GM12878 (cell line): ENCODE results near the gene ITSN2. TPM values are rescaled to one million over a fixed set of nuclear protein-coding genes. Genes with fewer than 3 reads are reported as not detected.

Source experiments
- ATAC-seq: fragments of 200-7000 bp; cut with Tn5 transposase; 3 replicates; pipeline ENCODE4 v1.9.1; 2020; ENCODE audit warnings: mild to moderate bottlenecking, moderate library complexity
- BruUV-seq: library from RNA; stranded (reverse); fragments of 400-500 nt; replicated peaks from 2 replicates; lab custom pipeline; 2021; lab: Mats Ljungman, UMichigan
- CTCF ChIA-PET: fragments of 300-600 bp; sonication (Branson Sonifier 250); formaldehyde crosslinking; extraction: SDS; loops from one replicate; lab custom pipeline; 2021; ENCODE audit warnings: inconsistent platforms; lab: Yijun Ruan, JAX
- POLR2A ChIA-PET: fragments of 350-600 bp; formaldehyde crosslinking; extraction: SDS; loops from one replicate; lab custom pipeline; 2021; ENCODE audit warnings: inconsistent platforms; lab: Charles Lee
- RAD21 ChIA-PET: fragments of 300-600 bp; sonication (Branson Sonifier 250); formaldehyde crosslinking; loops from one replicate; lab custom pipeline; 2023; ENCODE audit warnings: antibody characterized with exemption; ENCODE audit not compliant: unreplicated experiment; lab: Charles Lee
- SMC1A ChIA-PET: fragments of 300-600 bp; sonication (Branson Sonifier 250); formaldehyde crosslinking; loops from one replicate; lab custom pipeline; 2023; ENCODE audit not compliant: unreplicated experiment, uncharacterized antibody; lab: Charles Lee
- DNase-seq: peaks from one replicate; pipeline ENCODE4 v3.0.0-alpha.2; 2011; ENCODE audit warnings: low read depth, low spot score
- FAIRE-seq: peaks from 3 replicates; lab custom pipeline; 2011; peaks lifted over from hg19 to GRCh38; lab: Jason Lieb, UNC
- H2AFZ ChIP-seq: 2 replicates; pipeline ENCODE4 v1.6.0; 2011; ENCODE audit warnings: low read depth, low read length, control low read depth; ENCODE audit not compliant: control insufficient read depth
- H3K27ac ChIP-seq: 2 replicates; pipeline ENCODE4 v1.5.1; 2011; ENCODE audit warnings: control low read depth; ENCODE audit not compliant: control insufficient read depth, insufficient read depth
- H3K27me3 ChIP-seq, 2 experiments: replicated peaks in 1 of 2; 2 replicates each; pipeline versions ENCODE4 v1.6.0 to v1.6.1; 2011; ENCODE audit warnings: low read length in 1 of 2; ENCODE audit not compliant: control insufficient read depth in 2 of 2, insufficient read depth in 2 of 2
- H3K36me3 ChIP-seq, 2 experiments: 2 replicates each; pipeline ENCODE4 v1.5.1; 2011; ENCODE audit warnings: low read length in 1 of 2; ENCODE audit not compliant: control insufficient read depth in 2 of 2, insufficient read depth in 2 of 2
- H3K4me1 ChIP-seq: 2 replicates; pipeline ENCODE4 v1.6.1; 2011; ENCODE audit warnings: mild to moderate bottlenecking, low read length, moderate library complexity, mixed read lengths; ENCODE audit not compliant: control insufficient read depth, insufficient read depth
- H3K4me2 ChIP-seq: 2 replicates; pipeline ENCODE4 v1.6.0; 2011; ENCODE audit warnings: control low read depth; ENCODE audit not compliant: control insufficient read depth, insufficient read depth
- H3K4me3 ChIP-seq: fragments of 200-600 bp; sonication (generic); 2 replicates; pipeline ENCODE4 v1.5.1; 2016
- H3K79me2 ChIP-seq: 2 replicates; pipeline ENCODE4 v1.6.0; 2011; ENCODE audit warnings: low read length; ENCODE audit not compliant: control insufficient read depth, insufficient read depth
- H3K9ac ChIP-seq: 2 replicates; pipeline ENCODE4 v1.8.0; 2011; ENCODE audit warnings: low read length, control low read depth, mixed read lengths; ENCODE audit not compliant: control insufficient read depth, insufficient read depth
- H3K9me3 ChIP-seq: replicated peaks from 3 replicates; pipeline ENCODE4 v1.5.1; 2011; ENCODE audit warnings: mild to moderate bottlenecking, low read length; ENCODE audit not compliant: control insufficient read depth, insufficient read depth
- H4K20me1 ChIP-seq: 2 replicates; pipeline ENCODE4 v1.6.0; 2011; ENCODE audit not compliant: control insufficient read depth, insufficient read depth
- BACH1 ChIP-seq: fragments of 450-650 bp; IDR thresholded peaks from 2 replicates; pipeline ENCODE4 v1.6.1; 2017; ENCODE audit warnings: mild to moderate bottlenecking, borderline replicate concordance
- BMI1 ChIP-seq: fragments of 450-650 bp; IDR thresholded peaks from 2 replicates; pipeline ENCODE4 v1.6.1; 2016; ENCODE audit warnings: mild to moderate bottlenecking, moderate library complexity, borderline replicate concordance
- CREB1 ChIP-seq: IDR thresholded peaks from 2 replicates; pipeline ENCODE4 v1.6.1; 2012; ENCODE audit warnings: low read depth, mild to moderate bottlenecking, inconsistent platforms
- LARP7 ChIP-seq: fragments of 450-650 bp; IDR thresholded peaks from 2 replicates; pipeline ENCODE4 v1.6.1; 2017; ENCODE audit warnings: mild to moderate bottlenecking
- MXI1 ChIP-seq: fragments of 150-350 bp; IDR thresholded peaks from 2 replicates; pipeline ENCODE4 v1.6.1; 2011; ENCODE audit warnings: low read depth, mild to moderate bottlenecking, inconsistent platforms, low read length, improper control_type of control experiment
- NR2C2 ChIP-seq: IDR thresholded peaks from 2 replicates; pipeline ENCODE4 v1.6.1; 2011; ENCODE audit warnings: borderline replicate concordance, low read depth; ENCODE audit not compliant: control insufficient read depth, insufficient read length
- NRF1 ChIP-seq: conservative IDR thresholded peaks from 2 replicates; pipeline ENCODE4 v1.6.1; 2011; ENCODE audit warnings: mild to moderate bottlenecking, low read depth, low read length, improper control_type of control experiment
- RUNX3 ChIP-seq: IDR thresholded peaks from 2 replicates; pipeline ENCODE4 v1.6.1; 2012; ENCODE audit warnings: low read length, inconsistent platforms
- STAT3 ChIP-seq: IDR thresholded peaks from 2 replicates; pipeline ENCODE4 v1.6.1; 2011; ENCODE audit warnings: low read depth, low read length, improper control_type of control experiment
- TAF1 ChIP-seq: IDR thresholded peaks from 2 replicates; pipeline ENCODE4 v1.6.1; 2011; ENCODE audit warnings: mild to moderate bottlenecking, low read depth, low read length, borderline replicate concordance
- TCF12 ChIP-seq: IDR thresholded peaks from 2 replicates; pipeline ENCODE4 v1.6.1; 2011; ENCODE audit warnings: low read depth, mild to moderate bottlenecking, low read length
- YBX1 ChIP-seq: fragments of 450-650 bp; IDR thresholded peaks from 2 replicates; pipeline ENCODE4 v1.6.1; 2016; ENCODE audit warnings: antibody characterized with exemption
- WGBS: methylation state at CpG from one replicate; pipeline ENCODE4 v1.1.6; 2016; ENCODE audit warnings: low lambda C conversion rate; ENCODE audit not compliant: insufficient replicate concordance, insufficient coverage; ENCODE audit errors: missing lambda C conversion rate; 5-methylcytosine and 5-hydroxymethylcytosine counted together
- in situ Hi-C: fragments of 300-500 bp; cut with MboI; formaldehyde crosslinking; loops from 9 replicates; pipeline ENCODE4 v1.14.3; 2018; ENCODE audit warnings: mixed read lengths
- intact Hi-C: fragments of 100-400 bp; cut with micrococcal nuclease; formaldehyde crosslinking; loops from one replicate; pipeline ENCODE4 v1.14.2; 2022; ENCODE audit not compliant: unreplicated experiment
- polyA plus RNA-seq, 11 experiments: library from polyadenylated mRNA; depleted of rRNA in 4 of 11; unstranded in 6 of 11; stranded (reverse) in 5 of 11; fragments of >200 nt; fragmentation: Nextera tagmentation in 4 of 11; fragmentation: Illumina TruSeq in 1 of 11; extraction: Ambion mirVana in 4 of 11; extraction: Trizol in 1 of 11; gene quantifications; 1 replicate in 1 of 11; 2 replicates in 10 of 11; pipeline versions ENCODE4 v1.2.1 to v1.2.3, GENCODE V29; 2011 to 2016; ENCODE audit warnings: inconsistent platforms in 2 of 11, missing spikeins in 2 of 11, low read depth in 1 of 11
- total RNA-seq, 4 experiments: library from RNA; depleted of rRNA in 3 of 4; stranded (reverse); fragments of >200 nt in 3 of 4; fragmentation: Illumina TruSeq in 1 of 4; extraction: Trizol in 1 of 4; gene quantifications; 2 replicates each; pipeline versions ENCODE4 v1.2.1 to v1.2.3, GENCODE V29; 2013 to 2021
- TF ChIP-seq, protein P1 (sequence below): fragments of 450-650 bp; IDR thresholded peaks from 2 replicates; pipeline ENCODE4 v1.6.1; 2017; ENCODE audit warnings: mild to moderate bottlenecking, low read depth, inconsistent platforms; ENCODE audit not compliant: poor library complexity, severe bottlenecking

Gene ITSN2
- total and polyA plus RNA-seq, 10 of the 15 experiments (the other 5 are each of a cell fraction or from before 2014, with no cell fraction given), result 20.5 to 80.0 (median 54.7) TPM

DNA sequence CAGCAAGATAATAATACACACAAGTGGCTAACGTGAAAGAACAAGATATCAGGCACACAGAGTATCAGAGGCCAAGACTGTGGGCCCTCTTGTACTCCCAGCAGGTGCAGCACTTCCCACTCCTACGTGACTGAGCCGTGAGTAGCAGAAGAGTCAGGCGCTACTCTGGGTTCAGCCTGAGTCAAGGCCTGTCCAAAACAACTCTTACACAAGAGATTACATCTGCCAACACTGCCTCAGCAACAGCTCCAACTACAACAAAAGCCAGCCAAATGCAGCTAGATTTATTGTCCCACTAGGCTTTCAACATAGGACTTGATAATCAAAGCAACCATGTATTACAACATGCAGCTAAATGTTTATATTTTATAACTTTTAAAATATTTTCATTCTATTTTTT, 56.2 kb downstream of the ITSN2 start:
- Histone ChIP-seq H2AFZ (no peak overlapping the region), H3K4me2 (no peak overlapping the region), H4K20me1 (no peaks in the 10 kb centered on the region), H3K27ac (no peak overlapping the region), H3K36me3 (peaks cover 10 to 28% of the 10 kb centered on the region in 2 experiments), H3K4me1 (no peaks in the 10 kb centered on the region), H3K4me3 (no peak overlapping the region)
- POLR2A ChIA-PET, result interaction anchor here (1.1 kb wide), 1 partner anchor 20 kb away, joined by 3 read pairs; no protein-coding TSS in a partner anchor
- WGBS, result 90% methylated on average over 4 of the region's 4 CpGs
- TF ChIP-seq CREB1, result no peak
- TF ChIP-seq LARP7, result no peak
- TF ChIP-seq, all 136 proteins: peak for 0
- in situ Hi-C loops, result no loop called here
- Histone ChIP-seq H3K9me3 (no peaks in the 10 kb centered on the region), H3K27me3 (no peaks in the 10 kb centered on the region), H3K79me2 (no peaks in the 10 kb centered on the region), H3K9ac (no peak overlapping the region)
- intact Hi-C loops, result no loop called here
- no peak for FAIRE-seq
- SMC1A ChIA-PET, result interaction anchor here (1.2 to 2.3 kb wide), 3 partner anchors 15 to 42 kb away, joined by 4 to 8 read pairs (median 5); no protein-coding TSS in a partner anchor
- RAD21 ChIA-PET, result interaction anchor here (1.0 to 2.3 kb wide), 2 partner anchors 38 to 56 kb away, joined by 3 to 9 read pairs; partner anchors contain the start of gene ITSN2
- no peak for DNase-seq
- CTCF ChIA-PET, result interaction anchor here (0.5 to 2.1 kb wide), 8 partner anchors 11 to 378 kb away, joined by 3 to 7 read pairs (median 4); no protein-coding TSS in a partner anchor
- ATAC-seq, result no peak
- BruUV-seq, result no TSS peak

GRCh38 chr2:24301599-24301998, 58.7 kb downstream of the ITSN2 start:
- Histone ChIP-seq H2AFZ (no peak overlapping the region), H3K9me3 (no peaks in the 10 kb centered on the region), H3K4me2 (no peak overlapping the region), H3K27ac (no peak overlapping the region)
- 90% methylated on average over 6 of the region's 6 CpGs for WGBS
- no TSS peak for BruUV-seq
- intact Hi-C loops, result no loop called here
- no peak for TF ChIP-seq NRF1
- TF ChIP-seq TCF12, result no peak
- no peak for TF ChIP-seq BACH1
- TF ChIP-seq MXI1, result no peak
- no peak for TF ChIP-seq YBX1
- TF ChIP-seq, protein P1, sequence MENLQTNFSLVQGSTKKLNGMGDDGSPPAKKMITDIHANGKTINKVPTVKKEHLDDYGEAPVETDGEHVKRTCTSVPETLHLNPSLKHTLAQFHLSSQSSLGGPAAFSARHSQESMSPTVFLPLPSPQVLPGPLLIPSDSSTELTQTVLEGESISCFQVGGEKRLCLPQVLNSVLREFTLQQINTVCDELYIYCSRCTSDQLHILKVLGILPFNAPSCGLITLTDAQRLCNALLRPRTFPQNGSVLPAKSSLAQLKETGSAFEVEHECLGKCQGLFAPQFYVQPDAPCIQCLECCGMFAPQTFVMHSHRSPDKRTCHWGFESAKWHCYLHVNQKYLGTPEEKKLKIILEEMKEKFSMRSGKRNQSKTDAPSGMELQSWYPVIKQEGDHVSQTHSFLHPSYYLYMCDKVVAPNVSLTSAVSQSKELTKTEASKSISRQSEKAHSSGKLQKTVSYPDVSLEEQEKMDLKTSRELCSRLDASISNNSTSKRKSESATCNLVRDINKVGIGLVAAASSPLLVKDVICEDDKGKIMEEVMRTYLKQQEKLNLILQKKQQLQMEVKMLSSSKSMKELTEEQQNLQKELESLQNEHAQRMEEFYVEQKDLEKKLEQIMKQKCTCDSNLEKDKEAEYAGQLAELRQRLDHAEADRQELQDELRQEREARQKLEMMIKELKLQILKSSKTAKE, result no peak
- TF ChIP-seq BMI1, result no peak
- no peak for TF ChIP-seq TAF1
- no peak for TF ChIP-seq RUNX3
- TF ChIP-seq NR2C2, result no peak
- no peak for TF ChIP-seq STAT3
- TF ChIP-seq, all 136 proteins: peak for 0
- H3K36me3 ChIP-seq, result peaks cover 10 to 36% of the 10 kb centered on the region in 2 experiments
- SMC1A ChIA-PET, result interaction anchor here (1.2 kb wide), 1 partner anchor 29 kb away, joined by 5 read pairs; no protein-coding TSS in a partner anchor
- FAIRE-seq, result no peak
- H3K79me2 ChIP-seq, result no peaks in the 10 kb centered on the region
- H3K4me1 ChIP-seq, result no peaks in the 10 kb centered on the region
- H4K20me1 ChIP-seq, result no peaks in the 10 kb centered on the region
- no peak overlapping the region for H3K9ac ChIP-seq
- RAD21 ChIA-PET, result no interaction called here
- in situ Hi-C loops, result no loop called here
- no peaks in the 10 kb centered on the region for H3K27me3 ChIP-seq
- CTCF ChIA-PET, result interaction anchor here (0.8 to 1.4 kb wide), 2 partner anchors 25 to 83 kb away, joined by 3 read pairs; no protein-coding TSS in a partner anchor
- POLR2A ChIA-PET, result interaction anchor here (1.0 kb wide), 1 partner anchor 41 kb away, joined by 3 read pairs; no protein-coding TSS in a partner anchor
- no peak for ATAC-seq
- no peak for DNase-seq
- no peak overlapping the region for H3K4me3 ChIP-seq
